Liver (tissue), 9 donors: Measurements from ENCODE around the gene CCRL2. TPM values are rescaled to one million over a fixed set of nuclear protein-coding genes. Genes with fewer than 3 reads are reported as not detected.

Experiments used
- DNase-seq: peaks from one replicate; pipeline ENCODE4 v3.0.0-alpha.2; 2017; ENCODE audit warnings: low spot score
- H3K27ac ChIP-seq, 2 donors: one replicate each; pipeline ENCODE4 v1.7.0; 2013; ENCODE audit warnings: inconsistent platforms in 2 of 2, low read length in 2 of 2, control low read depth in 1 of 2, low read depth in 1 of 2, mild to moderate bottlenecking in 1 of 2
- H3K27me3 ChIP-seq, 4 donors: one replicate each; pipeline versions ENCODE4 v1.6.1 to v1.7.0; 2013; ENCODE audit warnings: low read length in 3 of 4, inconsistent platforms in 1 of 4, mild to moderate bottlenecking in 1 of 4, moderate library complexity in 1 of 4; ENCODE audit not compliant: control insufficient read depth in 4 of 4, insufficient read depth in 4 of 4
- H3K36me3 ChIP-seq, 4 donors: one replicate each; pipeline versions ENCODE4 v1.6.1 to v1.7.0; 2013; ENCODE audit warnings: low read length in 3 of 4, mild to moderate bottlenecking in 3 of 4, low read depth in 1 of 4, moderate library complexity in 1 of 4; ENCODE audit not compliant: control insufficient read depth in 4 of 4, insufficient read depth in 3 of 4
- H3K4me1 ChIP-seq, 4 donors: one replicate each; pipeline versions ENCODE4 v1.6.1 to v1.7.0; 2013; ENCODE audit warnings: low read length in 3 of 4, mild to moderate bottlenecking in 3 of 4, moderate library complexity in 1 of 4; ENCODE audit not compliant: control insufficient read depth in 4 of 4, insufficient read depth in 4 of 4
- H3K4me3 ChIP-seq, 3 donors: one replicate each; pipeline versions ENCODE4 v1.6.1 to v1.7.0; 2013; ENCODE audit warnings: low read length in 3 of 3, control low read depth in 1 of 3, low read depth in 1 of 3, mild to moderate bottlenecking in 1 of 3
- H3K9ac ChIP-seq, 2 donors: one replicate each; pipeline ENCODE4 v1.7.0; 2013; ENCODE audit warnings: low read length in 2 of 2, mild to moderate bottlenecking in 2 of 2, moderate library complexity in 2 of 2, control low read depth in 1 of 2, low read depth in 1 of 2
- H3K9me3 ChIP-seq, 4 donors: one replicate each; pipeline versions ENCODE4 v1.6.1 to v1.7.0; 2013; ENCODE audit warnings: low read length in 3 of 4; ENCODE audit not compliant: control insufficient read depth in 4 of 4
- EGR1 ChIP-seq, 2 donors: IDR thresholded peaks; 2 replicates each; pipeline ENCODE4 v1.6.1; 2016 to 2018; ENCODE audit warnings: antibody characterized with exemption in 2 of 2, low read depth in 2 of 2
- FOXA1 ChIP-seq: IDR thresholded peaks from 2 replicates; pipeline ENCODE4 v1.6.1; 2016; ENCODE audit warnings: antibody characterized with exemption
- FOXA2 ChIP-seq: IDR thresholded peaks from 2 replicates; pipeline ENCODE4 v1.6.1; 2016; ENCODE audit warnings: antibody characterized with exemption
- GABPA ChIP-seq, 2 donors: IDR thresholded peaks in 1 of 2; conservative IDR thresholded peaks in 1 of 2; 2 replicates each; pipeline ENCODE4 v1.6.1; 2016; ENCODE audit warnings: antibody characterized with exemption in 2 of 2, mild to moderate bottlenecking in 1 of 2, moderate library complexity in 1 of 2
- HNF4A ChIP-seq, 2 donors: conservative IDR thresholded peaks; 2 replicates each; pipeline ENCODE4 v1.6.1; 2016; ENCODE audit warnings: antibody characterized with exemption in 2 of 2, mild to moderate bottlenecking in 2 of 2
- HNF4G ChIP-seq: IDR thresholded peaks from 2 replicates; pipeline ENCODE4 v1.6.1; 2016; ENCODE audit warnings: antibody characterized with exemption
- JUND ChIP-seq, 2 donors: IDR thresholded peaks; 2 replicates each; pipeline ENCODE4 v1.6.1; 2016; ENCODE audit warnings: antibody characterized with exemption in 2 of 2
- NR2F2 ChIP-seq: IDR thresholded peaks from 2 replicates; pipeline ENCODE4 v1.6.1; 2016; ENCODE audit warnings: antibody characterized with exemption
- RAD21 ChIP-seq, 2 donors: IDR thresholded peaks; 2 replicates each; pipeline ENCODE4 v1.6.1; 2016; ENCODE audit warnings: antibody characterized with exemption in 2 of 2, mild to moderate bottlenecking in 2 of 2
- RXRA ChIP-seq, 2 donors: IDR thresholded peaks; 2 replicates each; pipeline ENCODE4 v1.6.1; 2017 to 2018; ENCODE audit warnings: antibody characterized with exemption in 2 of 2, mild to moderate bottlenecking in 1 of 2
- SP1 ChIP-seq: IDR thresholded peaks from 2 replicates; pipeline ENCODE4 v1.6.1; 2018; ENCODE audit warnings: antibody characterized with exemption, mild to moderate bottlenecking
- TAF1 ChIP-seq: conservative IDR thresholded peaks from 2 replicates; pipeline ENCODE4 v1.6.1; 2016; ENCODE audit warnings: antibody characterized with exemption, mild to moderate bottlenecking
- YY1 ChIP-seq: IDR thresholded peaks from 2 replicates; pipeline ENCODE4 v1.6.1; 2016; ENCODE audit warnings: antibody characterized with exemption, mild to moderate bottlenecking
- WGBS: extraction: QIAGEN DNeasy Blood & Tissue Kit; methylation state at CpG from one replicate; pipeline ENCODE4 v1.1.7; 2013; 5-methylcytosine and 5-hydroxymethylcytosine counted together
- polyA plus RNA-seq, 2 donors: library from polyadenylated mRNA; stranded (reverse) in 1 of 2; unstranded in 1 of 2; fragments of 200-250 nt in 1 of 2; fragments of >200 nt in 1 of 2; fragmentation: Nextera tagmentation in 1 of 2; extraction: Ambion mirVana in 1 of 2; gene quantifications; one replicate each; pipeline versions ENCODE4 v1.2.1 to v1.2.3, GENCODE V29; 2013 to 2015
- total RNA-seq, 2 donors: library from RNA; depleted of rRNA; stranded (reverse); fragments of >200 nt; gene quantifications; one replicate each; pipeline ENCODE4 v1.2.3, GENCODE V29; 2014
- TF ChIP-seq, protein P1 (sequence below): fragments of 150-350 bp; IDR thresholded peaks from 2 replicates; pipeline ENCODE4 v1.5.1; 2017; ENCODE audit warnings: improper control_type of control experiment, low read depth, low read length; ENCODE audit not compliant: missing input control
- TF ChIP-seq, protein P2 (sequence below): IDR thresholded peaks from 2 replicates; pipeline ENCODE4 v1.6.1; 2016; ENCODE audit warnings: antibody characterized with exemption
- TF ChIP-seq, protein P3 (sequence below): IDR thresholded peaks from 2 replicates; pipeline ENCODE4 v1.6.1; 2016; ENCODE audit warnings: antibody characterized with exemption
- TF ChIP-seq, protein P4 (sequence below): IDR thresholded peaks from 2 replicates; pipeline ENCODE4 v1.6.1; 2016; ENCODE audit warnings: antibody characterized with exemption, mild to moderate bottlenecking
- TF ChIP-seq, protein P5 (sequence below): IDR thresholded peaks from 2 replicates; pipeline ENCODE4 v1.6.1; 2016; ENCODE audit warnings: antibody characterized with exemption
- donor health status: healthy.
- donor health status: healthy.
- donor health status: healthy.
- donor health status: healthy.
- donor health status: healthy.

CCRL2 gene
- total and polyA plus RNA-seq, 4 donors = 0.51 to 9.0 (median 0.81) TPM

DNA sequence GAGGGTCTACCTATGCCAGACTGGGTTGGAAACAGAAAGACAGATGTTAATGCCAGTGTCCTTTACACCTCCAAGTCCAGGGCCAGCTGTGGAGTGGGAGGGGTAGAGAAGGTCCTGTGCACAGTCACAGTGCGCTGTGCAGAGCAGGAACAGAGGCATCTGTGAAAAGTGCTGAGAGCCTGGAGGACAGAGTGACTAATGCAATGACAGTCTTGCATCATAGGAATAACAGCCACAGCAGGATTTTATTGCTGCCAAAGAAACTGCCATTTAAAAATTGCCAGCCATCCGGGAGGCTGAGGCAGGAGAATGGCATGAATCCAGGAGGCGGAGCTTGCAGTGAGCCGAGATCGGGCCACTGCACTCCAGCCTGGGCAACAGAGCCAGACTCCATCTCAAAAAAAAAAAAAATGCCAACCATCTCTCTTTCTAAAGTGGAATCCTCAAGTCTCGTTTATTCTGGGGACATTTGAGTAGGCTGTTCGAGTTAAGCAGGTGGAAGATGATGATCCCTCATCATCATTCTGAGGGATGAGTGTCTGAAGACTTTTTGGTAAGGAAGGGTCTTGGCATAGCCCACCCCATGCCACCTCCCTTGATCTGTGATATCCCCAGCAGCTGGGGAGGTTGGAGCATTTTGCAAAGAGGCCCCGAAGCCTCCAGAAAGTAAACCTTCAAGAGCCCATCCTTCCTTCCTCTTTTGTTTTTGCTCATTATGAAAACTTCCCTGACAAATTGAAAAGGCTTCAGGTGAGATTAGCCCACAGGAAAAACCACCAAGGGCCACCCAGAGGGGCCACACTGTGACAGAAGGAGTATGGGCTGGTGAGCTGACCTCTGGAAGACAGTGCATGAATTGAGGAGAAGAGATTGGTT lies 45.4 kb upstream of the CCRL2 start:
- Histone ChIP-seq H3K27me3 (no peaks in the 10 kb centered on the region), H3K9me3 (no peaks in the 10 kb centered on the region), H3K9ac (no peak overlapping the region), H3K27ac (no peak overlapping the region), H3K4me1 (peaks cover 0 to 3% (median 0%) of the 10 kb centered on the region in 4 donors), H3K4me3 (no peak overlapping the region), H3K36me3 (no peaks in the 10 kb centered on the region)
- DNase-seq = no peak
- TF ChIP-seq, protein P1, sequence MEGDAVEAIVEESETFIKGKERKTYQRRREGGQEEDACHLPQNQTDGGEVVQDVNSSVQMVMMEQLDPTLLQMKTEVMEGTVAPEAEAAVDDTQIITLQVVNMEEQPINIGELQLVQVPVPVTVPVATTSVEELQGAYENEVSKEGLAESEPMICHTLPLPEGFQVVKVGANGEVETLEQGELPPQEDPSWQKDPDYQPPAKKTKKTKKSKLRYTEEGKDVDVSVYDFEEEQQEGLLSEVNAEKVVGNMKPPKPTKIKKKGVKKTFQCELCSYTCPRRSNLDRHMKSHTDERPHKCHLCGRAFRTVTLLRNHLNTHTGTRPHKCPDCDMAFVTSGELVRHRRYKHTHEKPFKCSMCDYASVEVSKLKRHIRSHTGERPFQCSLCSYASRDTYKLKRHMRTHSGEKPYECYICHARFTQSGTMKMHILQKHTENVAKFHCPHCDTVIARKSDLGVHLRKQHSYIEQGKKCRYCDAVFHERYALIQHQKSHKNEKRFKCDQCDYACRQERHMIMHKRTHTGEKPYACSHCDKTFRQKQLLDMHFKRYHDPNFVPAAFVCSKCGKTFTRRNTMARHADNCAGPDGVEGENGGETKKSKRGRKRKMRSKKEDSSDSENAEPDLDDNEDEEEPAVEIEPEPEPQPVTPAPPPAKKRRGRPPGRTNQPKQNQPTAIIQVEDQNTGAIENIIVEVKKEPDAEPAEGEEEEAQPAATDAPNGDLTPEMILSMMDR = no peak
- TF ChIP-seq, protein P2, sequence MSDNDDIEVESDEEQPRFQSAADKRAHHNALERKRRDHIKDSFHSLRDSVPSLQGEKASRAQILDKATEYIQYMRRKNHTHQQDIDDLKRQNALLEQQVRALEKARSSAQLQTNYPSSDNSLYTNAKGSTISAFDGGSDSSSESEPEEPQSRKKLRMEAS = no peak
- TF ChIP-seq TAF1 (no peak), NR2F2 (no peak), EGR1 (IDR thresholded peaks at IDR 0.05; ENCODE audit: low read depth in 2 of 2) (no peak), YY1 (no peak), HNF4A (conservative IDR thresholded peaks at IDR 0.05) (no peak), JUND (IDR thresholded peaks at IDR 0.05) (no peak), RAD21 (IDR thresholded peaks at IDR 0.05) (no peak), FOXA1 (no peak), HNF4G (no peak), GABPA (IDR thresholded peaks at IDR 0.05 in 1 of 2, conservative IDR thresholded peaks at IDR 0.05 in 1 of 2) (no peak), FOXA2 (no peak), RXRA (IDR thresholded peaks at IDR 0.05) (no peak), SP1 (no peak)
- TF ChIP-seq, protein P3, sequence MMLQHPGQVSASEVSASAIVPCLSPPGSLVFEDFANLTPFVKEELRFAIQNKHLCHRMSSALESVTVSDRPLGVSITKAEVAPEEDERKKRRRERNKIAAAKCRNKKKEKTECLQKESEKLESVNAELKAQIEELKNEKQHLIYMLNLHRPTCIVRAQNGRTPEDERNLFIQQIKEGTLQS = no peak
- TF ChIP-seq, protein P4, sequence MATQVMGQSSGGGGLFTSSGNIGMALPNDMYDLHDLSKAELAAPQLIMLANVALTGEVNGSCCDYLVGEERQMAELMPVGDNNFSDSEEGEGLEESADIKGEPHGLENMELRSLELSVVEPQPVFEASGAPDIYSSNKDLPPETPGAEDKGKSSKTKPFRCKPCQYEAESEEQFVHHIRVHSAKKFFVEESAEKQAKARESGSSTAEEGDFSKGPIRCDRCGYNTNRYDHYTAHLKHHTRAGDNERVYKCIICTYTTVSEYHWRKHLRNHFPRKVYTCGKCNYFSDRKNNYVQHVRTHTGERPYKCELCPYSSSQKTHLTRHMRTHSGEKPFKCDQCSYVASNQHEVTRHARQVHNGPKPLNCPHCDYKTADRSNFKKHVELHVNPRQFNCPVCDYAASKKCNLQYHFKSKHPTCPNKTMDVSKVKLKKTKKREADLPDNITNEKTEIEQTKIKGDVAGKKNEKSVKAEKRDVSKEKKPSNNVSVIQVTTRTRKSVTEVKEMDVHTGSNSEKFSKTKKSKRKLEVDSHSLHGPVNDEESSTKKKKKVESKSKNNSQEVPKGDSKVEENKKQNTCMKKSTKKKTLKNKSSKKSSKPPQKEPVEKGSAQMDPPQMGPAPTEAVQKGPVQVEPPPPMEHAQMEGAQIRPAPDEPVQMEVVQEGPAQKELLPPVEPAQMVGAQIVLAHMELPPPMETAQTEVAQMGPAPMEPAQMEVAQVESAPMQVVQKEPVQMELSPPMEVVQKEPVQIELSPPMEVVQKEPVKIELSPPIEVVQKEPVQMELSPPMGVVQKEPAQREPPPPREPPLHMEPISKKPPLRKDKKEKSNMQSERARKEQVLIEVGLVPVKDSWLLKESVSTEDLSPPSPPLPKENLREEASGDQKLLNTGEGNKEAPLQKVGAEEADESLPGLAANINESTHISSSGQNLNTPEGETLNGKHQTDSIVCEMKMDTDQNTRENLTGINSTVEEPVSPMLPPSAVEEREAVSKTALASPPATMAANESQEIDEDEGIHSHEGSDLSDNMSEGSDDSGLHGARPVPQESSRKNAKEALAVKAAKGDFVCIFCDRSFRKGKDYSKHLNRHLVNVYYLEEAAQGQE = no peak
- TF ChIP-seq, protein P5, sequence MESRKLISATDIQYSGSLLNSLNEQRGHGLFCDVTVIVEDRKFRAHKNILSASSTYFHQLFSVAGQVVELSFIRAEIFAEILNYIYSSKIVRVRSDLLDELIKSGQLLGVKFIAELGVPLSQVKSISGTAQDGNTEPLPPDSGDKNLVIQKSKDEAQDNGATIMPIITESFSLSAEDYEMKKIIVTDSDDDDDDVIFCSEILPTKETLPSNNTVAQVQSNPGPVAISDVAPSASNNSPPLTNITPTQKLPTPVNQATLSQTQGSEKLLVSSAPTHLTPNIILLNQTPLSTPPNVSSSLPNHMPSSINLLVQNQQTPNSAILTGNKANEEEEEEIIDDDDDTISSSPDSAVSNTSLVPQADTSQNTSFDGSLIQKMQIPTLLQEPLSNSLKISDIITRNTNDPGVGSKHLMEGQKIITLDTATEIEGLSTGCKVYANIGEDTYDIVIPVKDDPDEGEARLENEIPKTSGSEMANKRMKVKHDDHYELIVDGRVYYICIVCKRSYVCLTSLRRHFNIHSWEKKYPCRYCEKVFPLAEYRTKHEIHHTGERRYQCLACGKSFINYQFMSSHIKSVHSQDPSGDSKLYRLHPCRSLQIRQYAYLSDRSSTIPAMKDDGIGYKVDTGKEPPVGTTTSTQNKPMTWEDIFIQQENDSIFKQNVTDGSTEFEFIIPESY = no peak
- 75% methylated on average over 8 of the region's 8 CpGs for WGBS
